ENCODE data around the gene CHST11.

CHST11 gene

GRCh38 chr12:104699489-104700190, 242.9 kb downstream of the CHST11 start:
- peak in 1 of 2 donors; percentile 74 for DNase-seq (ENCODE audit: low spot score in 2 of 2)
- H3K4me3 Mint-ChIP-seq: no peak overlapping the region
- peak; percentile 65 for ATAC-seq
- H3K27ac Mint-ChIP-seq: peak overlapping the region; percentile 46
- peaks cover 65% of the 10 kb centered on the region for H3K4me1 Mint-ChIP-seq
- H3K36me3 Mint-ChIP-seq: peaks cover 11% of the 10 kb centered on the region
- H3K9me3 Mint-ChIP-seq: no peaks in the 10 kb centered on the region

GRCh38 chr12:104700324-104700723, 243.6 kb downstream of the CHST11 start:
- Mint-ChIP-seq H3K36me3 (peaks cover 15% of the 10 kb centered on the region), H3K27ac (no peak overlapping the region), H3K4me3 (no peak overlapping the region), H3K4me1 (peaks cover 65% of the 10 kb centered on the region), H3K9me3 (no peaks in the 10 kb centered on the region)
- DNase-seq (ENCODE audit: low spot score in 2 of 2): no peak
- ATAC-seq: no peak

DNA sequence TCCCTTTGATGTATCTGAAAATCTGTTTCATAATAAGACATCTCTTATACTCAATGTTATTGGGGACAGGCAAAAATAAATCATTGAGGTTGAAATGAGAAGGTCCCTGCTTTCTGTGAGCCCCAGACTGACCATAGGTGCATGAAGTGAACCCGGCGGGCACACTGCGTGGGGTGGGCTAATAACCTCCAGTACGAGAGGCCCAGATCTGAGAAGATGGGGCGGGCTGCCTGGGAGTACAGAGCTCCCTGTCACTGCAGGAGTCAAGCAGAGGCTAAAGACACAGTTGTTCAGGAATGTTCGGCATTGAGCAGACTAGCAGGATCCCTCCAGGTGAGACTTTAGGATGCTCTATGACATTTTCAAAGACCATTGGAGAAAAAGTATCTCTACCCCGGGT, 244.6 kb downstream of the CHST11 start:
- Mint-ChIP-seq H3K4me3 (no peak overlapping the region), H3K36me3 (peaks cover 15% of the 10 kb centered on the region), H3K27ac (no peak overlapping the region), H3K9me3 (no peaks in the 10 kb centered on the region), H3K4me1 (peaks cover 65% of the 10 kb centered on the region)
- DNase-seq (ENCODE audit: low spot score in 2 of 2) (no peak), ATAC-seq (no peak)

GRCh38 chr12:104701756-104702155, 245.0 kb downstream of the CHST11 start:
- Mint-ChIP-seq H3K4me3 (no peak overlapping the region), H3K36me3 (peaks cover 15% of the 10 kb centered on the region), H3K9me3 (no peaks in the 10 kb centered on the region), H3K27ac (no peak overlapping the region), H3K4me1 (peaks cover 66% of the 10 kb centered on the region)
- ATAC-seq (no peak), DNase-seq (ENCODE audit: low spot score in 2 of 2) (no peak)

GRCh38 chr12:104702565-104703139, 245.9 kb downstream of the CHST11 start:
- ATAC-seq (no peak), DNase-seq (ENCODE audit: low spot score in 2 of 2) (no peak)
- no peaks in the 10 kb centered on the region for H3K9me3 Mint-ChIP-seq
- peaks cover 66% of the 10 kb centered on the region for H3K4me1 Mint-ChIP-seq
- peaks cover 15% of the 10 kb centered on the region for H3K36me3 Mint-ChIP-seq
- no peak overlapping the region for H3K27ac Mint-ChIP-seq
- no peak overlapping the region for H3K4me3 Mint-ChIP-seq

DNA sequence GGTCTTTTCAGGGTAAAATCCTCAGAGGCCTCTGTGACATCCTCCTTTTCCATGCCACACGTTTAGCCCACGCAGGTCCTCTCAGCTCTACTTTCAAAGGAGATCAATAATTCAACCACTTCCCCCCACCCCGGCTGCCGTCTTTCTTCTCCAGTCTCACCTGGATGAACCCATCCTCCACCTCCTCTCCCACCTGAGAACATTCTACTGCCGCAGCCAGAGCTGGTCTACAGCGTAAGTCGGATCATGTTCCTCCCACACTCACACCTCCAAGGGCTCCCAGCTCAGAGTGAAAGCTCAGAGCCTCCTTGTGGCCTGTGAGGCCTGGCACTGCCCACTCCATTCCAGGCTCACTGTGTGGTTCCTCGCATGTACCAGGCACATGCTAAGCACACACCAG, 246.6 kb downstream of the CHST11 start:
- no peaks in the 10 kb centered on the region for H3K9me3 Mint-ChIP-seq
- H3K4me1 Mint-ChIP-seq: peaks cover 66% of the 10 kb centered on the region
- H3K4me3 Mint-ChIP-seq: no peak overlapping the region
- no peak for ATAC-seq
- DNase-seq (ENCODE audit: low spot score in 2 of 2): no peak
- peaks cover 15% of the 10 kb centered on the region for H3K36me3 Mint-ChIP-seq
- peak overlapping the region; percentile 82 for H3K27ac Mint-ChIP-seq

DNA sequence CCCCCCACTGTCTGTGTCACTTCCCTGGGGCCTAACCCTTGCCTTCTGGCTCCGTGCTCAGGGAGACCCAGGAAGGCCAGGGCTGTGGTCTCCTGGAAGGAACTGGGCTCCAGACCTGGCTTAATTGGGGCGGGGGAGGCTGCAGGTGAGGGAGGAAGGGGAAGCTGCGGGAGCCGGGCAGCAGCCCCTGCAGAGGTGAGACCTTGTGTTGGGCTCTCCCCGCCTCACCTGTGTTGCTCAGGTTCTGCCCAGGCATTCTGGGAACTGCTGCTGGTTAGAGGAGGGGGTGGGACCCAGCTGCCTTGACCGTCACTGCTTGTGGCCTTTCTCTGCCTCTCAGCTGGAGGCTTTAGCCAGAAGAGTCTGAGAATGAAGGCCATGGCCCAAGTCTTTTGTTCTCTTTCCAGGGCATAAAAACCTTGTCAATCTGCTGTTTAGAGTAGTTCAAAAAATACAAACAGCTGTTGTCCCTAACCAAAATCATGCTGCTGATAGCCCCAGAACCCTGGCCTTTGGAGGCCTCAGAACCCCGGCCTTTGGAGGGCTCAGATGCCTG, 247.6 kb downstream of the CHST11 start:
- Mint-ChIP-seq H3K9me3 (no peaks in the 10 kb centered on the region), H3K4me3 (no peak overlapping the region), H3K36me3 (peaks cover 20% of the 10 kb centered on the region), H3K4me1 (peaks cover 68% of the 10 kb centered on the region), H3K27ac (peak overlapping the region; percentile 68)
- ATAC-seq: no peak
- no peak for DNase-seq (ENCODE audit: low spot score in 2 of 2)

DNA sequence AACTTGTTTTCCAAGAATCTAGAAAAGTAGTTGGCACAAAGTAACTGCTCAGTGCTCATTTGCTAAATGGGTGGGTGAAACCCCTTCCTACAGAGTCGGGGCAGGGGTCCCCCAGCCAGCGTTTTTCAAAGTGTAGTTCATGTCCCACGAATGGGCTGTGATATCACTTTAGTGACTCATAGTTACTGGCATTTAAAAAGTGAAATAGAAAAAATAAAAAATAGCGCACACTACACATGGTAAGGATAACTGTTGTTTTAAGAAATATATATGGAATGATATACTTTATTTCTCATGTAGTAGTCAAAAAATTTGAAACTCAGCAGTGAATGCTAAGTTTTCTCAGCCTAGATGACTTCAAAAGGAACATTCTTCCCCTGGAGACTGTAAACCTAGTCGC, 250.4 kb downstream of the CHST11 start:
- no peak overlapping the region for H3K4me3 Mint-ChIP-seq
- H3K9me3 Mint-ChIP-seq: no peaks in the 10 kb centered on the region
- DNase-seq (ENCODE audit: low spot score in 2 of 2): no peak
- peaks cover 22% of the 10 kb centered on the region for H3K36me3 Mint-ChIP-seq
- peaks cover 72% of the 10 kb centered on the region for H3K4me1 Mint-ChIP-seq
- H3K27ac Mint-ChIP-seq: peak overlapping the region; percentile 68
- ATAC-seq: no peak

DNA sequence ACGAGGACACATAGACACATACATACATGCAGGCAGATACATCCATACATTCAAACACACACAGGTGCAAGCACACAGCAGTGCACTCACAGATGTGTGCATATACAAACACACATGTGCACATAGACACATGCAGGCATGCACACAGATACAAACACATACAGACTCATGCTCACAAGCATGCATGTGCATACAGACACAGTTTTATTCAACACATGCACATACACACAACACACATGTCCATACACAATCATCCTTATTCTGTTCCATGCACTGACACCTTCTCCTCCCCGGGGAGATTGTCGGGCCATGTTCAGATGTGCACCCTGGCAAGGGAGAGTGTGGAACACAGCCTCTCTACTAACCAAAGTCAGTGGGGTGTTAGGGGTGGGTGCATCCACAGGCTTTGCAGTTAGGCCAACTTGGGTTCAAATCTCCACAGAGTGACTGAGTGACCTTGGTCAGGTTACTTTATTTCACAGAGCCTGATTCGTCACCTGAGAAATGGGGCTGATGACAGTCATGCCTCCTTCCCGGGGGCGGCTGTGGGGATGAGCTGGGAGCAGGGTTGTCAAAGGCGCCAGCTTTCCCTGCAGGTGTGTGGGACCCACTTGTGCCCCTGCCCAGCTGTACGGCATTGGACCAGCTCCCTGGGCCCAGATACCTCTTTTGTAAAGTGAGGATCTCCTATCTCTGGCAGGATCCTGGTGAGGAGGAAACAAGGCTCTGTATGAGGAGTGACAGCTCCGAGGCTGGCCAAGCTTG, 251.2 kb downstream of the CHST11 start:
- Mint-ChIP-seq H3K9me3 (no peaks in the 10 kb centered on the region), H3K36me3 (peaks cover 22% of the 10 kb centered on the region), H3K4me1 (peaks cover 67% of the 10 kb centered on the region), H3K27ac (peak overlapping the region; percentile 69), H3K4me3 (no peak overlapping the region)
- DNase-seq (ENCODE audit: low spot score in 2 of 2) (no peak), ATAC-seq (no peak)

GRCh38 chr12:104708891-104709290, 252.1 kb downstream of the CHST11 start:
- Mint-ChIP-seq H3K4me3 (no peak overlapping the region), H3K36me3 (peaks cover 17% of the 10 kb centered on the region), H3K27ac (peak overlapping the region; percentile 69), H3K4me1 (peaks cover 61% of the 10 kb centered on the region), H3K9me3 (no peaks in the 10 kb centered on the region)
- DNase-seq (ENCODE audit: low spot score in 2 of 2) (no peak), ATAC-seq (no peak)

DNA sequence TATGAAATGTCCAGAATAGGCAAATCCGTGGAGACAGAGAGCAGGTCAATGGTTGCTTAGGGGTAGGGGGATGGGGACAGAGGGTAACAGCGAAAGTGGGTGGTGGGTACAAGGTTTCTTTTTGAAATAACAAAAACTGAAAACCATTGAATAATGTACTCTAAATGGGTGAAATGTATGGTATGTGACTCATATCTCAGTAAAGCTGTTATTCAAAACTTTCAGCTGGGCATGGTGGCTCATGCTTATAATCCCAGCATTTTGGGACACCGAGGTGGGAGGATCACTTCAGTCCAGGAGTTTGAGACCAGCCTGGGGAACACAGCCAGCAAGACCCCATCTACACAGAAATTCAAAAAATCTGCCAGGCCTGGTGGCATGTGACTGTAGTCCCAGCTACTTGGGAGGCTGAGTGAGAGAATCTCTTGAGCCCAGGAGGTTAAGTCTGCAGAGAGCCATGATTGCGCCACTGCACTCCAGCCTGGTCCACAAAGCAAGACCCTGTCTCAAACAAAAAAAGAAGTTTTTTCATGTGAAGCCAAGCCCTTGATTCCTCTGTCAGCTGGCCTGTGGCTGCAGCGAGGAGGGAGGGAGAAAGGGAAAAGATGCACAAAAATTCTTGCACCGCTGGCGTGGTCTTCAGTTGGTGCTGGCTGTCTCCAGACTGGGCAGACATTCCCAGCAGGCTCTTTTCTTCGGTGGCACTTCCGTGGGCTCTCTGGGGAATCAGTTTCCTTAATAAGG, 253.1 kb downstream of the CHST11 start:
- H3K36me3 Mint-ChIP-seq: peaks cover 17% of the 10 kb centered on the region
- peak overlapping the region; percentile 69 for H3K27ac Mint-ChIP-seq
- no peaks in the 10 kb centered on the region for H3K9me3 Mint-ChIP-seq
- no peak overlapping the region for H3K4me3 Mint-ChIP-seq
- peaks cover 65% of the 10 kb centered on the region for H3K4me1 Mint-ChIP-seq
- DNase-seq (ENCODE audit: low spot score in 2 of 2) (no peak), ATAC-seq (no peak)

GRCh38 chr12:104710940-104711689, 254.4 kb downstream of the CHST11 start:
- peaks cover 55% of the 10 kb centered on the region for H3K4me1 Mint-ChIP-seq
- H3K4me3 Mint-ChIP-seq: no peak overlapping the region
- H3K9me3 Mint-ChIP-seq: no peaks in the 10 kb centered on the region
- ATAC-seq (no peak), DNase-seq (ENCODE audit: low spot score in 2 of 2) (no peak)
- H3K27ac Mint-ChIP-seq: peak overlapping the region; percentile 47
- H3K36me3 Mint-ChIP-seq: peaks cover 7% of the 10 kb centered on the region

DNA sequence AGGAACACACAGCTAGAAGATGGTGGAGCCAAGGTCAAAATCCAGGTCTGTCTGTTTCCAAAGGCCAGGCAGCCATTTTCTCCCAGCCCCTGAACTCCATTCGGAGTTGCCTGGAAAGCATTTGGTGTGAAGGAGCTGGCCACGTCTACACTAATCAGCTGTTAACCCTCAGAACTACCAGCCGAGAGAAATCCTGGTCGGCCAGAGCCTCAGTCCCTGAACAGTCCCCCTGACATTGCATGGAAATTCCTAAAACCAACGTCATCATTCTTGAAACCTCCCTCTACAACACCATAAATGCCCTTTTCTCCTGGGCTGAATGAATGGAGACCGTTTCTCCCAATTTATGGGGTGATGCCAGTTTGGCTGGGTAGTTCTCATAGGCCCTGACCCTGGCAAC, 255.7 kb downstream of the CHST11 start:
- H3K9me3 Mint-ChIP-seq: no peaks in the 10 kb centered on the region

GRCh38 chr12:104712968-104713367, 256.2 kb downstream of the CHST11 start:
- H3K27ac Mint-ChIP-seq: peak overlapping the region; percentile 53
- peaks cover 7% of the 10 kb centered on the region for H3K36me3 Mint-ChIP-seq
- no peak overlapping the region for H3K4me3 Mint-ChIP-seq

More for the DNA sequence above, 255.7 kb downstream of the CHST11 start:
- Mint-ChIP-seq H3K4me3 (no peak overlapping the region), H3K27ac (peak overlapping the region; percentile 53), H3K4me1 (peaks cover 42% of the 10 kb centered on the region), H3K36me3 (peaks cover 7% of the 10 kb centered on the region)
- ATAC-seq: no peak
- DNase-seq (ENCODE audit: low spot score in 2 of 2): no peak

More at GRCh38 chr12:104712968-104713367, 256.2 kb downstream of the CHST11 start:
- no peak for DNase-seq (ENCODE audit: low spot score in 2 of 2)
- no peak for ATAC-seq
- Mint-ChIP-seq H3K4me1 (peaks cover 37% of the 10 kb centered on the region), H3K9me3 (no peaks in the 10 kb centered on the region)
